GM18526 (cell line): Measurements from ENCODE around the gene UPF2.

Source experiments
- POLR2A ChIP-seq: IDR thresholded peaks from 3 replicates; pipeline ENCODE4 v1.6.1; 2011; ENCODE audit not compliant: insufficient read length; ENCODE audit errors: extremely low read depth

UPF2 gene

DNA sequence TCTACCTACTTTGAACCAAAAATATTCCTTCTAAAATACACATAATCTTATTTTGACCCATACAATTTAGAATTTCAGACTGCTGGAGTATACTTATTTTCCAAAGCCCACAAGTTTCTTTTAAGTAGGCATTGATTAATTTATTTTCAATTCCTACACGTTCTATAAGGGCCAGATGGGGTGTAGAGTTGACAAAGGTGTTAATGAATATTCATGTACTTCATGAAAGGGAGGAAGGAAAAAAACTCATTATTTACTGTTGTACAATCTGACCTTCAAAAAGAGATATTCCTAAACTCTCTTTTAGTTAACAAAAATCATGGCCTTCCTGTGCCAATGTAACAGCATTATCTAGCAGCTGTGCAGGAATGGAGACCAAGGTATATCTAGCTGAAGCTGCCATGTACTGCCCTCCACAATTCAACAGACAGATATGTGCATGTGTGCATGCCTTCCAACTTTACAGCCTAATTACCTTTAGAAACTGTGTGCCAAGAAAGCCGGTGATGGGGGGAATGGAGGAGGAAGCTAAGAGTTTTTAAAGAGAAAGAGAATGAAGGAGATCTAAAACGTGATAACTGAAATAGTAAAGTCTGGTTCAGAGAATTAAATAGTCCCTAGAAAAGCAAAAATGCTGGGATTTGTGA, 108.9 kb downstream of the UPF2 start:
- TF ChIP-seq POLR2A: no peak

- no peak for TF ChIP-seq POLR2A
These were observed 111.6 kb downstream of the UPF2 start for GRCh38 chr10:11931038-11931437.

GRCh38 chr10:11930312-11930978, 112.2 kb downstream of the UPF2 start:
- no peak for TF ChIP-seq POLR2A

GRCh38 chr10:11927746-11928145, 114.9 kb downstream of the UPF2 start:
- TF ChIP-seq POLR2A: no peak

DNA sequence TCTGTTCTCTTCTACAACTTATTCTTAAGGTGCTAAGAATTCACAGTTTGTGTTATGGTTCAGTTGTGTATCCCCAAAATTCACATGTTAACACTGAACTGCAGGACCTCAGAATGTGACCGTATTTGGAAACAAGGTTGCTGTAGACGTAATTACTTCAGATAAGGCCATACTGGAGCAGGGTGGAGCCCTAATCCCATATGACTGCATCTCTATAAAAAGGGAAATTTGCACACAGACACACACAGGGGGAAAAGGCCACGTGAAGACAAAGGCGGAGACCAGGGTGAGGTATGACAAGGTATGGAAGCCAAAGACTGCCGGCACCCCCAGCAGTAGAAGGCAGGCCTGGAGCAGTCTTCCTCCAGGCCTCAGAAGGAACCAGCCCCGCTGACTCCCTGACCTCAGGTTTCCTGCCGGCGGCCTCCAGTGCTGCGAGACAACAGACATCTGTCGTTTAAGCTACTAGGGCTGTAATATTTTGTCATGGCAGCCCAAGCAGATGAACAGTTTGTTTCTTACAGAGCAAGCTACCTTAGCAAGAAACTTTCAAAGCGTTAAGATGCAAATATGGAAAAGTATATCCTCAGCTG, 120.7 kb downstream of the UPF2 start:
- TF ChIP-seq POLR2A: no peak

GRCh38 chr10:11919271-11919670, 123.3 kb downstream of the UPF2 start:
- TF ChIP-seq POLR2A: no peak

GRCh38 chr10:11918384-11918783, 124.2 kb downstream of the UPF2 start:
- TF ChIP-seq POLR2A: no peak

DNA sequence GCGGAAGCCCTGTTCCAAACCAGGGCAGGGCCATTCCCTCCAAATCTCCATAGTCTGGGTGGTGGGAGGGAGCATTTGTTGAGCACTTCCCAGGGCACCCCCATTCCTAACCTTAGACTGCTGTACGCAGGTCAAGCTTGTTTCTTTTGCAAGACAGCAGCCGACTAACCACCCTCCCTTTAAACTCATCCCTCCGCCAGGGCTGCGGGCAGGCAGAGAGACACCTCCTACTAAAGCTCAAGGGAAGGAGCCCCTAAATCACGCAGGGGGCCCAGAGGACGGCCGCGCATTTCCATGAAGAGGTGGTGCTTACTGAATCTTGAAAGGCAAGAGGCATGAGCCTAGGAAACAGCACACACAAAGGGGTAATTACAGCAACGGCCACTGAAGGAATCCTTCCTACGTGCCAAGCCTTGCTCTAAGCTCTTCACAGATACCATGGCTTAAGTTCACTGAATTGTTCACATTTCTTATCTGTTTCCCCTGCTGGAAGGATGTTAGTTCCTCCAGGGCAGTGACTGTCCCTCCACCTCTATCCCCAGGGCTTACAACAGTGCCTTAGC, 129.4 kb downstream of the UPF2 start:
- no peak for TF ChIP-seq POLR2A

DNA sequence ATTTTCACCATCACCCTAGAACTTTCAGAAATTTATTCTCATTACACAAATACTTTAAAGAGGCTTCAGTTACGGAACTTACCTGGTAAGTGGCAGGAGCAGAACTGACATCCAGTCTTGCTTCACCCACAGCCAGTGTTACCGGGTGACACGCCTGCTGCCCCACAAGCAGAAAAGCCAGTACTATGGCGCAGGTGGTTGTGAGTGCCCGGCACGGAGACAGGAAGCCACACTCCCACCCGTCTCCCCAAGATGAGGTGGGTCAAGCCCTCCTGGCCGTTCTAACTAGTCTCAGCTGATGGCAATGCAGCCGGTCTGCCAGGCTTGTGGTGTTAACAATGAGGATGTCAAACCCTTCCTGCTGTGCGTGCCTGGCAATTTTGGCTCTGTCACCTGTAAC, 132.5 kb downstream of the UPF2 start:
- TF ChIP-seq POLR2A: no peak

- no peak for TF ChIP-seq POLR2A
These were observed 133.0 kb downstream of the UPF2 start for GRCh38 chr10:11909618-11910017.

- TF ChIP-seq POLR2A: no peak
These were observed 133.6 kb downstream of the UPF2 start for GRCh38 chr10:11908991-11909390.

DNA sequence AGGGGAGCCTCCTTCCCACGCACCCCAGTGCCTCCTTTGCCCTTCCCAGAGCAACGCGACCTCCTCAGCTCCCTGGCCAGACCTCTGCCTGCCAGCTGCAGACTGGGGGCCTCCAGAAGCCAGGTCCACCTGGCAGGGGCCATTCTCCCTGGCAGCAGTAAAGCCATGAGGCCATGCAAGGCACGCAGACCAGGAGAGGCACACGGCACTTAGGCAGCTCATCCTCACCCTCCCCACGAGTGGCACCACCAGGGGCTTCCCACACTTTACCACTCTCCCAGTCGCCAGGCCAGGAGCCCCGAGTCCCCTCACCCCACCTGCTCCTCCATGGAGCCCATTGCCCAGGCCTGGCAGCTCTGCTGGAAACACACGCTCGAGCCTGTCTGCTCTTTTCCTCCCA, 134.1 kb downstream of the UPF2 start:
- no peak for TF ChIP-seq POLR2A

GRCh38 chr10:11907914-11908313, 134.7 kb downstream of the UPF2 start:
- TF ChIP-seq POLR2A: no peak

- TF ChIP-seq POLR2A: no peak
These were observed 135.9 kb downstream of the UPF2 start for GRCh38 chr10:11906714-11907113.

DNA sequence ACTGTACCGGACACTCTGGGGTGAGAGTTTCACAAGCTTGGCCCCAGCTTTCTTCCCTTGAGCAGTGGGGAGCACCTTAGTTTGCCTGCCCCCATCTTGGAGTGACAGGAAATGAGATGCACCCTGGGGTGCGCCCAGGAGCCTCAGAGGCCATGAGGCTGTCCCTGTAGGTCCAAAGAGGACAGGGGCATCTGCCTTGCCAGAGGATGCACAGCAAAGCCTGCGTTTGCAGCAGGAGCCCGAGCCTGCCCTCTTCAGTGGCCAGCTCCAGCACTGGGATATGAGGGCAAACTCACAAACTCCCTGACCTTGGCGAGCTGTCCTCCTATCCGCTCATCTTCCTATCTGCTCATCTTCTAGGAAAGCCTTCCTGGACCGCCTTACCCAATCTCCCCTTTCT, 140.0 kb downstream of the UPF2 start:
- no peak for TF ChIP-seq POLR2A

GRCh38 chr10:11901833-11902475, 140.7 kb downstream of the UPF2 start:
- no peak for TF ChIP-seq POLR2A

DNA sequence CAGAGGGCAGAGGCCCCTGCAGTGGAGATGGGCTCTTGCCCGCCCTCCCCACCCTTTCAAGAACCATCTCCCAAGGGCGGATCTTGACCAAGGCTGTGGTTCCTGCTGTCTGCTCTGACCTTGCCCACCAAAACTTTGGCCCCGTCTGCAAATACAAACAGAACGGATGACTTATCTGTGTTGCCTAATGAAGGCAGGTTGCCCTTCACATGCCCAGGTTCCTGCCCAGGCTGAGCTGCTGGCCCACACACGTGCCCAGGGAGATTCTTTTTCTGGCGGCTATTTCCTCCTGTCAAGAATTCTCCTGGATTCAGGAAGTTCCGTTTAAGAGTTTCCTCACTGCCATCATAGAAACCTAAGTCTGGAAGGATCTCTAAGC, 141.2 kb downstream of the UPF2 start:
- no peak for TF ChIP-seq POLR2A

DNA sequence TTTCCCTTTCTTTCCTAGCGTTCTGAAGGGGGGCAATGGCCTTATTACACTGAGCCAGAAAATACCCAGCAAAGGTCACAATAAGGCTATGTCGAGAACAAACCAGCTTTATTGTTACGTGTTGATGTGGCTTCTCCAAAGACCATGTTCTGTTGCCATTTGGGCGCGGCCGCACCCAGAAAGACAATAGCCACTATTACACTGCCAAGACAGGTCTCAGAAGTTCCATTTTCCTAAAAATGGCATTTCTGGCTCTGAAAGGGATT, 141.6 kb downstream of the UPF2 start:
- no peak for TF ChIP-seq POLR2A
